Superior temporal gyrus (tissue), 1 donor: ENCODE results near the gene PDLIM5.
"Not testable (repeated sequence)": the region's sequence is repeated elsewhere in the genome, so short reads cannot be mapped to it uniquely, and the experiment has no call there.

ENCODE experiments used
- DNase-seq: peaks from one replicate; pipeline ENCODE4 v3.0.0-alpha.2; 2016; ENCODE audit errors: extremely low spot score

Gene PDLIM5

DNA sequence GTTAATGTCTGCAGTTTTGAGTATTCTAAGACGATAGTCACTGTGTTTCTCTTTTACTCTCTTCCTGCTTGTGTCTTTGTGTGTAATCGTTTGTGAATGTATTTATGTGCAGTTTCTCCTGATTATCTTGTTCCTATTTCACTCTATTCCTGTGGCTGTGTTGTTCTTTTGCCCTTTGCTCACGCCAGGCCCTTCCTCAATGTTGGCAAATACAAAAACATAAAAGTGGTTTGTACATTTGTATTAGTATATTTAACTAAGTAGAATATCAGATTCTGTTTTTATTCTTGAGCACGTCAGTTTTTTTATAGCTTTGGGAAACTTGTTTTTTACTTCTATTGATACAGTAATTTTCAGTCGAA, 198.4 kb downstream of the PDLIM5 start:
- no peak for DNase-seq

DNA sequence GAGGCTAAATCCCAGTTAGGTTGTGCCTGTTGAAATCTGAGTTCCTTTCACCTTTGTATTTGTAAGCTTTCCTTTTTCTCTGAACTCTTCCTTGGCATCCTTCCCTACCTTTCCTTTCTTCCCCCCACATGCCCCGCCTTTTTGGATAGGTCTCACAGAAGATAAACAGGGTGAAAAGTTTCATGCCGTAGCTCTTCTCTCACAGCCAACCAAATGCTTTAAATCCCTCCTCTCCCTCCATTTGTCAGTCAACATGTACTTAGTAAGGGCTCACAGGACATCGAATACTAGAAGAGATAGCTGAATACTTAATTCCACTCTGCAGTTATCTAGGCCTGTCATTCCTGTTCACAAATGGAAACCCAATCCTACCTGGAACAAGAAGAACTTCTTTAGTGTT, 198.9 kb downstream of the PDLIM5 start:
- DNase-seq = no peak

DNA sequence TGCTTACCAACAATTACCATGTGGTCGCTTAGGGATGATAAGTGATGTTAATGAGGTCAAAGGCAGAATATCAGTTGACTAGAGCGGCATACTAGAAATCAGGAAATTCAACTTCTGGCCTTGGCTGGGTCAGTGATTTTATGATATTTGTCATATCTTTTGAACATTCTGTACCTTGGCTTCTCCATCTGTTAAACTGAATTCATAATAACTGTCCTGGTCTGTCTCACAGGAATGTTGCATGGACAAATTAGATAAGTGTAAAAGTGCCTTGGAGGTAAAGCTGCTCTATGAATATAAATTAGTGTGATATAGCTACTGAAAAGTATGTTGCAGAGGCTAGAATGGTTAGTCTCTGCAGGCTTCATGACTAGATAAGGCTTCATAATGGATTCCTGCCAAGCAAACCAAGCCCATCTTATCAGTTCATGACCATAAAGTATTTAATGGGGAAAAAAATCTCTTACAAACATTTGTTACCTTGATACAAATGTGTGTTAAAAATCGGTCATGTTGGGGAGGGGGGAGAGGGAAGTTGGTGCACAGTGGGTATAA, 201.4 kb downstream of the PDLIM5 start:
- no peak for DNase-seq

DNA sequence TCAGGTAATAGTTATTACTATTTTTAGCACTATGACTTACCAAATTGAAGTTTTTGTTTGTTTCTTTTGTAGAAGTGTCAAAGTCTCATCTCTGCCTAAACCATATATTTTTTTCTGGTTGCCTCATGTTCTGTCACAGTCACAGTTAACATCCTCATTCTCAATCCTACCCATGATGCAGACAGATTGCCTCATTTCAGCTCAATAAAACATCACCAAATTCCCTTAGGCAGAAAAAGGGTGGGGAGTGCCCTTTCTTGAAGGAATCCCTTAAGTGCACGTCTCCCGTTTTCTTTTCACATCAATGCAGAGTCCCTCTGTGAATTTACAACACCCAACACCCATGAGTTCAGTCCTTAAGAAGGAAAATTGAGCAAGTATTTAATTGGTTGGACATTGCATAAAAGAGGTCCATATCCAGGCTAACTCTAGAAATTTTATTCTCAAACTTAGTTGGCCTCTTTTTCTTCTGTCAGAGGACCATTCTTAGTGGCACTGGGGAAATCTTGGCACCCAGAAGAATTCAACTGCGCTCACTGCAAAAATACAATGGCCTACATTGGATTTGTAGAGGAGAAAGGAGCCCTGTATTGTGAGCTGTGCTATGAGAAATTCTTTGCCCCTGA, 202.4 kb downstream of the PDLIM5 start:
- no peak for DNase-seq

DNA sequence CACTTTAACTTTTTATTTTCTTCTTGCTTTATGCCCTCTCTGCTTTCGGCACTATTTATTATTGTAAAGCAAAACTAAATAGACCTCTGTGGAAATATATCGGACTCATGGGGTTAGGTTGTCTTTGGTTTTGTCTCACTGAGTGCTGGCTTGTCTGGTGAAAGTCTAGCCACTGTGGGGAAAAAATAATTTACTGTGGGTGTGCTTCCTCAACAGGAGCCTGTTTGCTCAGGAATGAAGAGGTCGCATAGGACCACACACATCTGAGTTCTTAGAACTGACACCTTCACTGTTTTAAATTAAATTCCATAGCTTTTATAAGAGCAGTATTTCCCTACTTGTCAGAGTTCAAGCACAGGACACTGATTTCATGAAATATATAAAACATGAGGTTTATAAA, 203.0 kb downstream of the PDLIM5 start:
- no peak for DNase-seq

DNA sequence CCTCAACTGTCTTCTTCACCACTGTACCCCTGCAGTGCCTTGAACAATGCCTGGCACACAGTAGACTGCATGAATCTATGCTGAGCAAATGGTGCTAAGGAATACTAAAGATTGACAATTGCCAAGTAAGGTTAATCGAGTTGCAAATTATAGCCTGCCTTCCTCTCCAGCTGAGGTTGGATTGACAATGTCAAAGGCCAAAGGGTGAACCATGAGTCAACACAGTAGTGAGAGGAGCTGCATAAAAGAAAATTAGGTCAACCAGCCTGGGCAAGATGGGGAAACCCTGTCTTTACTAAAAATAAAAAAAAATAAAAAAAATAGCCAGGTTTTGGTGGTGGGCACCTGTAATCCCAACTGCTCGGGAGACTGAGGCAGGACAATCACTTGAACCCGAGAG, 208.9 kb downstream of the PDLIM5 start:
- DNase-seq = no peak

DNA sequence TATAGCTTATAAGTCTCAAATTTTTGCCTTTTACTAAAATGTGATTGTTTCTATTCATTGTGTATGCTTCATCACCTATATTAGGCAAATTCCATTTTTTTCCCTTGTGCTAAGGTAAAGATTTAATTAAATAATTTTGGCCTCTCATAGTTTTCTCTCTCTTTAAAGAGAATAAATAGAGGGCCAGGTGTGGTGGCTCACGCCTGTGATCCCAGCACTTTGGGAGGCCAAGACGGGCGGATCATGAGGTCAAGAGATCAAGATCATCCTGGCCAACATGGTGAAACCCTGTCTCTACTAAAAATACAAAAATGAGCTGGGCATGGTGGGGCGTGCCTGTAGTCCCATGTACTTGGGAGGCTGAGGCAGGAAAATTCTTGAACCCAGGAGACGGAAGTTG, 213.3 kb downstream of the PDLIM5 start:
- DNase-seq = not testable (repeated sequence)

DNA sequence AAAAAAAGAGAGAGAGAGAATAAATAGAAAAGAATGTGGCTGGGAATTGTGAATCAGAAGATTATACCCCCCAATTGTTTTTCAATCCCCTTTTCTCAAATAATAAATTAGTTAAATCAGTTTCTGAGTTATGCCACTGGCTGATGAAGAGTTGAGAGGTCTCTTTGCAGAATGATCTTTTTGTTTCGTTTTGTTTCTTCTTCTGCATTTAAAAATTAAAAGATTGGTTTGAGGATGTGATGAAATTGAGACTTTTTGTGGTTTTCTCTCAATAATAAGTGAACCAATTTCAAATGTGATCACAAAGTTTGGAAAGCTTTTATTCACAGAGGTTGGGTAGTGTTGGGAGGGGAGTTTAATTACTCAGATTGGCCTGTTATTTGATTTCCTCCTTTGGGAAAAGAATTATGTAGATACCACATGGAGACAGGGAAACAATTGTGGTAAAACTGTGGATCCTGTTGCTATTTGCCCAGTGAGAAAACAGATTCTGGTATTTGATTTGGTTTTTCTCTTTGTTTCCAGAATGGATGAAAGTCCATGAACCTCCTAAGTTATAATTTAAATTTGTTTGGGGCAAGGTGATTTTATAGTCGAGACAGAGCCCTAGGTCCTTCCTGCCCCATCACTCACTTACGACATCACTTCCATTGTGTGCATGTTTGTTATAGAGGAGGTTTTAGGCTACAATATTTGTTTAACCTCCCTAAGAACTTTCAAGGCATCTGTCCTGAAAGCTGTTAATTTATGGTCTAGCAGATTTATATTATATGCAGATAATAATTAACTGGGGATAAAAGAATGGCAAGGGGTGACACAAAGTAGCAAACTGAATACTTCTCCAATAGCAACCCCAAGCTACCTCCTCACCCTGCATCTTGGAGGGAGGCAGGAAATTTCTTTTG, 214.0 kb downstream of the PDLIM5 start:
- DNase-seq = no peak

DNA sequence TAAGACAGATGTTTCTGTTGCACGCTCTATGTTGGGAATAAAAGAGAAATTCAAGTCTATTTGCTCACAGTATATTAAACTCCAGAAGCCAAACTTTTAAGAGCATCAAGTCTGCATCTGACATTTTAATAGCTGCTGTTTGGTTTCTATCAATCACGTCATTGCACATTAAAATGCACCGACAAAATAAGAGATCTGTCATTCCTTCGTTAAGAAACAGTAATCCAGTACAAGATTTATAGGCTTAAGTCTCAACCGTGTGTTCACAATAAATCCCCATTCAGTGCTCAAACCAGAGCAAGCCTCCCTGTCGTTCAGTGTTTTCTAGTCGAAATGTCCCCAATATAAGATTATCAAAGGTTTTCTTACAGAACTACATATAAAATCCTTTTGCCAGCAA, 217.0 kb downstream of the PDLIM5 start:
- no peak for DNase-seq

DNA sequence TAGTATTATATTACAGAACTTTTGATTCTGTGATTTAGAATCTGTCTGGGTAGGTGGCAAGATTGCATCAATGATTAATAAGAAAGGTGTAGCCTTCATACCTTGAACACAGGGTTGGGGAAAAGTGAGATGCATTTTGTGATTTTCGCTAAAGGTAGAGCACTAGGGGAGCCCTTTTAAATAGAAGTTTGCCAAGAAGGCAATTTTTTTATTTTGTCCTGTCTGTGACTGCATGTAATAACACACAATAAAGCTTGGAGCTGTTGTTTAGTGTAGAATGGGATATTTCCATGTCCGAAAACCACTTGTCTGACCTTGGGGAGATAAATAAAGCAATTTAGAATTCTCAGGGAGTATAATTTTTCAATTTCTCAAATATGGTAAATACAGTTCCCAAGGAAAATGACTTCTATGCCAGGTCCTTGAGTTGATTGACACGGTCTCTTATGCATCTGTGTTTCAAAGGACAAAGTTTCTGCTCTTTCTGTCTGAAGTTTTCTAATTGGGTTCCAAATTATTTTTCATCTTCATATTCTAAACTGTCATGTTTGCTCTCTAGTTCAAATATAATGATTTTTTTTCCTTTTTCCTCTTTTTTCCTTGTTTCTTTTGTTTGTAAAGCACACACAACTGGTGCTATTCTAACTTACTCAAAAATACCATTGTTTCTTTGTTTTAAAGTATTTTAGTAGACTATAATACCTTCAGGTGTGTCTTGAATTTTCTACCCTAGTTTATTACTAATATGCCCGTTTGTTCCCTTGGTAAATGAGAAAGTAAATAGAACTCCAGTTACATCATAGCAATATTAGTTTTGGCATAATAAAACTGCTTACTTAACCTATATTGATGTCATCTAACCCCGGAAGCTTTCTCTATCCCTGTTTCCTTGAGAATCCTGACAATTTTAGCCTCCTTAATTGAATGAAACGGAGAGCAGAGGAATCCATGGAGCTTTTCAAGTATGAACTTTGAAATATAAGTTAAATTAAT, 218.2 kb downstream of the PDLIM5 start:
- no peak for DNase-seq

DNA sequence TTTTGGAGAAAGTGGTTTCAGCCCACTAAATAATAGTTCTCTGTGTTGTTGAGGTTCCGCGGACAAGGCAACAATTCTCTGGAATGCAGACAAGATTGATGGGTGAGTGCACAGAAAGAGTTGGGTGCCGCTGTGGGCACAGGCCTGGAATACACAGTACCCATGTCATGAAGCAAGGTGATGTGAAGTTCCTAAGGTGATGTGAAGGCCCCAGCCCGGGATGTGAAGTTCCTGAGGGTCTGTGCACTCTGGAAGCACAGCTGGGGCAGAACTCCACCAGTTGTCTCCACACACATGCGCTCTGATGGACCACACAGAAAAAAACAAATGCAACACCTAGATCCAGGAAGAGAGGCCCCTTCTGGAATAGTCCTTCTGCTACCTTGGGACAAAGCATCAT, 219.4 kb downstream of the PDLIM5 start:
- DNase-seq = no peak

DNA sequence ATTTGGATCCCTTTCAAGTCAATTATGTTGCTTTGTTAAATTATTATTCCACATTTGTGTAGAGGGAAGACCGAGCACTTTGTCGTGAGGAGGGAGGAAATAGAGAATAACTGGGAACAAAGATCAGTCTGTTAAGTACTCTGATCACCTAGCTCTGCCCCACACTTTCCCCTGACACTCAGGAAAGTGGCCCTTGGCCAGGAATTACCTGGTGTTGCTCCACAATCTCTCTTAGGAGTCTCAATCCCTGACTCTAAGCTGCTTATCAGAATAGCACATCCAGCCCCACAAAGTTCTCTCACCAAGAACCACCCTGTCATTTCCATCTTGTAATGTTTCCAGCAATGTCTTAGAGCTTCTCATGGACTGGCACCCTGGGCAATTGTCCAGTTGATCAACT, 222.2 kb downstream of the PDLIM5 start:
- no peak for DNase-seq

DNA sequence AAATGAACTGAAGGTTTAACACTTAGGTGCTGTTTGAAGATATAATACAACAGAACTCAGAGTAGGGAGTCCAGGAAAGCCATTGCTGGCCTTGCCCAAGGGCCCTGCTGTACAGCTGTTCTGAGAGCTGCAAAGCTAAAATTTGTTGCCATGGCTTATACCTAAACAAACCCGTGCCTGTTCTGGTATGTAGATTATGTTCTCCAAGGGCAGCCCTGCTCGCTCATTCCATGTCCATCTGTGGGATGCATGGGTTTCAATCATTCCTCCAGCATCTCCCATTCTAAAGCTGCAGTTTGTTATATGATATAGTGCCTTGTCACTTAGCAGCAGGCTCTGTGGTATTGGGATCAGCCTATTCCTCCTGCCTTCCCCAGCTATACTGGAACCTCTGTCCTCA, 225.2 kb downstream of the PDLIM5 start:
- DNase-seq = no peak

DNA sequence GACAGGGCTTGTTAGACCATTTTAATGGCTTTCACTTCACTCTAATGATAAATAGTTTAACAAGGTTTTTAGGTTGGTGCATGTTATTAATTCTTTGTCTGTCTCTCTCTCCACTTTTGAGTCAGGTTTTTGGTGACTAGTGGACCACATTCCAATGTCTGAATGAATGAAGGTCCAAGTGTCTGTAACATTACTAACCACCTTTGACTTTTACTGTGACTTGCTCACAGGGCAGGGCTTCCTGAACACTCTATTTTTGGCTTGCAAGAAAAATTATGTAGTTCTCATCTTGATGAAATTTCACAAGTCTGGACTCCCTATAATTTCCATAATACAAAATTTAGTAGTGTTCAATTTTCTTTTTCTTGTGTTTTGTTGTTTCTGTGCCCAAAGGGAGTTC, 227.2 kb downstream of the PDLIM5 start:
- DNase-seq = no peak

DNA sequence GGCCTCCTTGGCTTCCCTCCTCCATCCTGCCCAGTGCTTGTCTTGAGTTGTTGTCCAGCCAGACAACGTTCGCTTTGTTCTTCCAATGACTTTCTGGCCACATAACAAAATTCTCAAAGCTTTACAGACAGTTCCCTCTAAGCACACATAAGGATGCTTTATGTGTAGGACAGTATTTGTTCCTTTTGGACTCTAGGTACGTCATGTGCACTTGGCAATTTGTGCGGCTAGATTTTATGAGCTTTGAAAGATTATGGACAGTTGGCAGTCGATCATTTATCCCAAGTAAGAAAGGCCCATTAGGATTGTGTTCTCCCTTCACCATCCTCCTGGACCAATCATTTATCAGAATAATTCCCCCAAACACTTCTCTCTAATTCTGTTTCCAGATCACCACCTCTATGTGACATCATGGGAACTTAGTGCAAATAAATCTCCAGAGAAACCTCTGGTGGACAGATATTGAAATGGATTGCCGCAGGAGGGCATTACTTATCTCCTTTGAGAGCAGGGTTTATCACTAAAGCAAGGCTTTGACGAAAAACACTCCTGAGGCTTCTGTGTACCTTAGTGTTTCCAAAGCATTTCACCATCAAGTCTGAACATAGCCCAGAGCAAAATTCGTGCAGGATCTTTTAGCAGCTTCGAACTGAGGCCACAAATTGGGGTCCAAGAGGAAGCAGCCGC, 228.6 kb downstream of the PDLIM5 start:
- no peak for DNase-seq

DNA sequence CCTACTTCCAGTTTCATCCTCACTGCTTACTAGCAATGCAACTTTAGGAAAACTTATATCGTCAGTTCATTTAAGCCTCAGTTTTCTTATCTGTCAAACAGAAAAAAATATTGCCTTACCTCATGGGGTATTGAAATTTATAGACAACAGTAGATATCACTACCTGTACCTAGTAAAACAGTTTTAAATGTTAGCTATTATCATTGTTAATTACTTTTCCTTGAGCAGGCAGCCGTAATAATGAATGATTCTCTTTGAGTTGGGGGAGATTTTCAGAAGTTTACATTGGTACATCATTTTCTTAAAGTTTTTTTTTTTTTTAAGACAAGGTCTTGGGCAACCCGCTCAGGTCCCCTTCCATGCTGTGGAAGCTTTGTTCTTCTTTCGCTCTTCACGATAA, 234.3 kb downstream of the PDLIM5 start:
- DNase-seq = no peak

DNA sequence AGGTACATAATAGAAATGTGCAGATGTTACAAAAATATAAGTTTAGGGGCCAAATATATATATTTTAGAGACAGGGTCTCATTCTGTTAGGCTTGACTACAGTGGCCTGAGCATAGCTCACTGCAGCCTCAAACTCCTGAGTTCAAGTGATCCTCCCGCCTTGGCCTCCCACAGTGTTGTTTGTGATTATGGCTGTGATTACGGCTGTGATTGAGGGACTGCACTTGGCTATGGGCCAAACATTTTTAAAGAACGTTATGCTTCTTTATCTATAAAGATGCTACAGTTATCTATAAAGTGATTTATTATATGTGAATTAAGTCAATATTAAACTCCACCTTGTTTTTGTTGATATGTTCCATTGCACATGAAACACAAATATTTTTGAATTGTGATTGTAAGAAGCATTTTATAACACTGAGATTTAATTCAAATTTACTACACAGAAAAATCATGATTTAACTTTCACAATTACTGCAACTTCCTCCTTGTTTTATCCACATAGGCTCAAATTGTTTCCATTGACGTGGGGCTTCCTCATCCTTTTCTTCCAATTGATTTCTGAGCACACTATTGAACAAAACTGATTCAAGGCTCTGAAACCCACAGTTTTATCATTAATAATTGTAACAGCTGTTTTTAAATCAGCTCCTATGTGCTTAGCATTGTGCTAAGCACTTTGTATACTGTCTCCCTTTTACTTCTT, 237.6 kb downstream of the PDLIM5 start:
- DNase-seq = no peak

DNA sequence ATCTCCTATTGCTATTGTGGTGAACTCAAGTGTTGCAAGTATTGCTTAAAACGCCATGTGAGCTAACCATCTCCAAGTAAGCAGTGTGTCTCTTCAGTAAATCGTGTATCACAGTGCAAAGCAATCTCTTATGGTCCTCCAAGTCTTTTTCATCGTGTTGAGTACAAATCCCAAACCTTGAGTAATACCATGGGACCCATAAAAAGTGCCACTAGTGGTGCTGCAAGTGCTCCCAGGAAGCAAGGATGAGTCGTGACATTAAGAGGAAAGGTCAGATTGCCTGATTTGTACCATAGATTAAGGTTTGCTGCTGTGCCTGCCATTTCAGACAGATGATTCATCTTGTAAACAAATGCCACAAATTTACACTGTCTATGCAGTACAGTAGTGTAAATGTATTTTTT, 239.1 kb downstream of the PDLIM5 start:
- no peak for DNase-seq

DNA sequence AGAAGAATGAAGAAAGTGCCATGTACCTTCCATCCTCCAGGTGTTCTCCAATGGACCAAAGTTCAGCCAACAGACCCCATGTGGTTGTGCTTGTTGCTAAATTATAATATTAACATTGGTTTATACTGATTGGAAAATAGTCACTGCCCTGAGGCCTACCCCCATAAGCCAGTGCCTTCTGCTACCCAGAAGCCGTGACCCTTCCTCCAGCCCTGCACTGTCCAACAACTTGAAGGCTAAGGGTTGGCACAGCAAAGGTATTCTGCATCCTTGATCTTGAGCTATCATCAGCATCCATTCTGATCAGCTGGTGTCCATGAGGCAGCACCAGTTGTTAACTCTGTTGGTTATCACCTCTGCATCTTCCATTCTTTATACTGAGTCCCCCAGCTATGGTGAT, 239.8 kb downstream of the PDLIM5 start:
- no peak for DNase-seq

DNA sequence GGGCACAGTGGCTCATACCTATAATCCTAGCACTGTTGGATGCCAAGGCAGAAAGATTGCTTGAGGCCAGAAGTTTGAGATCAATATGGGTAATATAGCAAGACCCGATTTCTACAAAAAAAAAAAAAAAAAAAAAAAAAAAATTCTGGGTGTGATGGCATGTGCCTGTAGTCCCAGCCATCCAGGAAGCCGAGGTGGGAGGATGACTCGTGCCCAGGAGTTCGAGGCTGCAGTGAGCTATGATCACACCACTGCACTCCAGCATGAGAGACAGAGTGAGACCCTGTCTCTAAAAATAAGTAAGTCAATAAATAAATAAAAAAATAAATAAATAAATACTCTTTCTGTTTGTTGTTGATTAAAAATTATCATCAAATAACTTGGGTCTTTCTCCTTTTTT, 243.6 kb downstream of the PDLIM5 start:
- DNase-seq = no peak

DNA sequence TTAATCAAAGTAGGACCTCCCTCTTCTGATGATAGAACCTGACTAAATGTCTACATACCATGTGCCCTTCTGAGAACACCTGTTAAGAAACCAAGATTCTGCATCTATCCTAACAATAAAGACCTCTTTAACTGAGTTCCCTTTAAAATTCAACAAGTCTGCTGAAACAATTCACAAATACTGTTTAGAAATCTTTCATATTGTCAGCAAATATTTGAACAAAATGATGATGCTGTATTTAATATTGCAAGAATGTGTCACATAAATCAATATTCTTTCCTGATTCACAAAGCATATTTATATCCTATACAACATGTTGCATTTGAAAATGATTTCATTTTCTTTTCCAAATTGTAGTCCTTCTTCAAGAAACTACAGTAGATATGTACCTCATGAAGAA, 246.4 kb downstream of the PDLIM5 start:
- no peak for DNase-seq
